ENCODE measurements around the gene HPS1. TPM values are rescaled to one million over a fixed set of nuclear protein-coding genes. Genes with fewer than 3 reads are reported as not detected.

HPS1 gene
- total and polyA plus RNA-seq, 2 experiments from 2014 or later: 21.4 to 51.2 TPM

DNA sequence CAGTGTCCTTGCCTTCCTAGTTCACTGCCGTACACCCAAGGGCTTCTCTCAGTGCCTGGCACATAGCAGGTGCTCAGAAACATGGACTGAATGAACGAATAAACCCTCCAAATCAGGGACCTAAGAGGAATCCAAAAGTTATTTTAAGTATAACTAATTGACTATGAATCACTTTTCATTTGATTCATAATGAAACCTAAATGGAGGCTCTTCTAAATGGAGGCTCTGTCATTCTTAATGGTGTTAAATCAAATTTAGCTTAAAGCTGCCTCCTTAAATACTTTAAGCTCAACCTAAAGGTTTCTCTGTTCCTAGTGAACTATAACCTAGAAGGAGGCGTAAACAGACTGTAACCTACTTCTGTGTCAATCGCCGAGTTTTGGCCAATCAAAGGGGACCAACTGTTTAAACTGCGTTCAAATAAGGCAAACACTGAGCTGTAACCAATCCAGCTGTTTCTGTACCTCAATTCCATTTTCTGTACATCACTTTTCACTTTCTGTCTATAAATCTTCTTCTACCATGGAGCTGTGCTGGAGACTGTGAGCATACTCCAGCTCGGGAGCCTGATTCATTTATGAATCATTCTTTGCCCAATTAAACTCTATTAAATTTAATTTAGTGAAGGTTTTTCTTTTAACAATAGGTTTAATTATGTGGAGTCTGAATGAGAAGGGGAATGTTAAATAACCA lies 42.8 kb downstream of the HPS1 start:
- ATAC-seq: no peak
- H3K4me3 ChIP-seq: no peak overlapping the region
- H3K4me1 ChIP-seq (ENCODE audit: insufficient read depth): no peaks in the 10 kb centered on the region
- Mint-ChIP-seq H3K9me3 (no peaks in the 10 kb centered on the region), H3K27me3 (ENCODE audit: insufficient read depth, low read depth, poor library complexity) (peaks cover 4% of the 10 kb centered on the region), H3K27ac (no peak overlapping the region), H3K4me1 (peaks cover 8% of the 10 kb centered on the region), H3K4me3 (no peak overlapping the region), H3K36me3 (ENCODE audit: low read depth) (no peaks in the 10 kb centered on the region; the same call in 2 of the 3 replicates)
- H4K20me1 ChIP-seq (replicated peaks; ENCODE audit: insufficient read depth): no peaks in the 10 kb centered on the region
- peaks cover 8% of the 10 kb centered on the region; the same call in 1 of the 2 replicates for H3K9me2 ChIP-seq (ENCODE audit: insufficient read depth)
- no peaks in the 10 kb centered on the region for H3F3A ChIP-seq (replicated peaks; ENCODE audit: low read depth)
- no peaks in the 10 kb centered on the region for H3K36me3 ChIP-seq (ENCODE audit: insufficient read depth)
- no peak for DNase-seq (ENCODE audit: low spot score)
- TF ChIP-seq, protein P1, sequence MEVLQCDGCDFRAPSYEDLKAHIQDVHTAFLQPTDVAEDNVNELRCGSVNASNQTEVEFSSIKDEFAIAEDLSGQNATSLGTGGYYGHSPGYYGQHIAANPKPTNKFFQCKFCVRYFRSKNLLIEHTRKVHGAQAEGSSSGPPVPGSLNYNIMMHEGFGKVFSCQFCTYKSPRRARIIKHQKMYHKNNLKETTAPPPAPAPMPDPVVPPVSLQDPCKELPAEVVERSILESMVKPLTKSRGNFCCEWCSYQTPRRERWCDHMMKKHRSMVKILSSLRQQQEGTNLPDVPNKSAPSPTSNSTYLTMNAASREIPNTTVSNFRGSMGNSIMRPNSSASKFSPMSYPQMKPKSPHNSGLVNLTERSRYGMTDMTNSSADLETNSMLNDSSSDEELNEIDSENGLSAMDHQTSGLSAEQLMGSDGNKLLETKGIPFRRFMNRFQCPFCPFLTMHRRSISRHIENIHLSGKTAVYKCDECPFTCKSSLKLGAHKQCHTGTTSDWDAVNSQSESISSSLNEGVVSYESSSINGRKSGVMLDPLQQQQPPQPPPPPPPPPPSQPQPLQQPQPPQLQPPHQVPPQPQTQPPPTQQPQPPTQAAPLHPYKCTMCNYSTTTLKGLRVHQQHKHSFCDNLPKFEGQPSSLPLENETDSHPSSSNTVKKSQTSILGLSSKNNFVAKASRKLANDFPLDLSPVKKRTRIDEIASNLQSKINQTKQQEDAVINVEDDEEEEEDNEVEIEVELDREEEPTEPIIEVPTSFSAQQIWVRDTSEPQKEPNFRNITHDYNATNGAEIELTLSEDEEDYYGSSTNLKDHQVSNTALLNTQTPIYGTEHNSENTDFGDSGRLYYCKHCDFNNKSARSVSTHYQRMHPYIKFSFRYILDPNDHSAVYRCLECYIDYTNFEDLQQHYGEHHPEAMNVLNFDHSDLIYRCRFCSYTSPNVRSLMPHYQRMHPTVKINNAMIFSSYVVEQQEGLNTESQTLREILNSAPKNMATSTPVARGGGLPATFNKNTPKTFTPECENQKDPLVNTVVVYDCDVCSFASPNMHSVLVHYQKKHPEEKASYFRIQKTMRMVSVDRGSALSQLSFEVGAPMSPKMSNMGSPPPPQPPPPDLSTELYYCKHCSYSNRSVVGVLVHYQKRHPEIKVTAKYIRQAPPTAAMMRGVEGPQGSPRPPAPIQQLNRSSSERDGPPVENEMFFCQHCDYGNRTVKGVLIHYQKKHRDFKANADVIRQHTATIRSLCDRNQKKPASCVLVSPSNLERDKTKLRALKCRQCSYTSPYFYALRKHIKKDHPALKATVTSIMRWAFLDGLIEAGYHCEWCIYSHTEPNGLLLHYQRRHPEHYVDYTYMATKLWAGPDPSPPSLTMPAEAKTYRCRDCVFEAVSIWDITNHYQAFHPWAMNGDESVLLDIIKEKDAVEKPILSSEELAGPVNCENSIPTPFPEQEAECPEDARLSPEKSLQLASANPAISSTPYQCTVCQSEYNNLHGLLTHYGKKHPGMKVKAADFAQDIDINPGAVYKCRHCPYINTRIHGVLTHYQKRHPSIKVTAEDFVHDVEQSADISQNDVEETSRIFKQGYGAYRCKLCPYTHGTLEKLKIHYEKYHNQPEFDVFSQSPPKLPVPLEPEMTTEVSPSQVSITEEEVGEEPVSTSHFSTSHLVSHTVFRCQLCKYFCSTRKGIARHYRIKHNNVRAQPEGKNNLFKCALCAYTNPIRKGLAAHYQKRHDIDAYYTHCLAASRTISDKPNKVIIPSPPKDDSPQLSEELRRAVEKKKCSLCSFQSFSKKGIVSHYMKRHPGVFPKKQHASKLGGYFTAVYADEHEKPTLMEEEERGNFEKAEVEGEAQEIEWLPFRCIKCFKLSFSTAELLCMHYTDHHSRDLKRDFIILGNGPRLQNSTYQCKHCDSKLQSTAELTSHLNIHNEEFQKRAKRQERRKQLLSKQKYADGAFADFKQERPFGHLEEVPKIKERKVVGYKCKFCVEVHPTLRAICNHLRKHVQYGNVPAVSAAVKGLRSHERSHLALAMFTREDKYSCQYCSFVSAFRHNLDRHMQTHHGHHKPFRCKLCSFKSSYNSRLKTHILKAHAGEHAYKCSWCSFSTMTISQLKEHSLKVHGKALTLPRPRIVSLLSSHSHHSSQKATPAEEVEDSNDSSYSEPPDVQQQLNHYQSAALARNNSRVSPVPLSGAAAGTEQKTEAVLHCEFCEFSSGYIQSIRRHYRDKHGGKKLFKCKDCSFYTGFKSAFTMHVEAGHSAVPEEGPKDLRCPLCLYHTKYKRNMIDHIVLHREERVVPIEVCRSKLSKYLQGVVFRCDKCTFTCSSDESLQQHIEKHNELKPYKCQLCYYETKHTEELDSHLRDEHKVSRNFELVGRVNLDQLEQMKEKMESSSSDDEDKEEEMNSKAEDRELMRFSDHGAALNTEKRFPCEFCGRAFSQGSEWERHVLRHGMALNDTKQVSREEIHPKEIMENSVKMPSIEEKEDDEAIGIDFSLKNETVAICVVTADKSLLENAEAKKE (CRISPR knock-in tag; IDR thresholded peaks at IDR 0.05): no peak
- no peak for TF ChIP-seq EZH2 (IDR thresholded peaks at IDR 0.05; ENCODE audit: low read depth, unreplicated experiment)
- TF ChIP-seq, protein P2, sequence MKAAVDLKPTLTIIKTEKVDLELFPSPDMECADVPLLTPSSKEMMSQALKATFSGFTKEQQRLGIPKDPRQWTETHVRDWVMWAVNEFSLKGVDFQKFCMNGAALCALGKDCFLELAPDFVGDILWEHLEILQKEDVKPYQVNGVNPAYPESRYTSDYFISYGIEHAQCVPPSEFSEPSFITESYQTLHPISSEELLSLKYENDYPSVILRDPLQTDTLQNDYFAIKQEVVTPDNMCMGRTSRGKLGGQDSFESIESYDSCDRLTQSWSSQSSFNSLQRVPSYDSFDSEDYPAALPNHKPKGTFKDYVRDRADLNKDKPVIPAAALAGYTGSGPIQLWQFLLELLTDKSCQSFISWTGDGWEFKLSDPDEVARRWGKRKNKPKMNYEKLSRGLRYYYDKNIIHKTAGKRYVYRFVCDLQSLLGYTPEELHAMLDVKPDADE (IDR thresholded peaks at IDR 0.05): no peak
- no peak for TF ChIP-seq POLR2AphosphoS5 (IDR thresholded peaks at IDR 0.05; ENCODE audit: low read depth)
- TF ChIP-seq, protein P3, sequence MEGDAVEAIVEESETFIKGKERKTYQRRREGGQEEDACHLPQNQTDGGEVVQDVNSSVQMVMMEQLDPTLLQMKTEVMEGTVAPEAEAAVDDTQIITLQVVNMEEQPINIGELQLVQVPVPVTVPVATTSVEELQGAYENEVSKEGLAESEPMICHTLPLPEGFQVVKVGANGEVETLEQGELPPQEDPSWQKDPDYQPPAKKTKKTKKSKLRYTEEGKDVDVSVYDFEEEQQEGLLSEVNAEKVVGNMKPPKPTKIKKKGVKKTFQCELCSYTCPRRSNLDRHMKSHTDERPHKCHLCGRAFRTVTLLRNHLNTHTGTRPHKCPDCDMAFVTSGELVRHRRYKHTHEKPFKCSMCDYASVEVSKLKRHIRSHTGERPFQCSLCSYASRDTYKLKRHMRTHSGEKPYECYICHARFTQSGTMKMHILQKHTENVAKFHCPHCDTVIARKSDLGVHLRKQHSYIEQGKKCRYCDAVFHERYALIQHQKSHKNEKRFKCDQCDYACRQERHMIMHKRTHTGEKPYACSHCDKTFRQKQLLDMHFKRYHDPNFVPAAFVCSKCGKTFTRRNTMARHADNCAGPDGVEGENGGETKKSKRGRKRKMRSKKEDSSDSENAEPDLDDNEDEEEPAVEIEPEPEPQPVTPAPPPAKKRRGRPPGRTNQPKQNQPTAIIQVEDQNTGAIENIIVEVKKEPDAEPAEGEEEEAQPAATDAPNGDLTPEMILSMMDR (conservative IDR thresholded peaks at IDR 0.05; ENCODE audit: low read depth in 2 of 2): no peak
- TF ChIP-seq ZNF331 (CRISPR knock-in tag; IDR thresholded peaks at IDR 0.05; ENCODE audit: low read depth): no peak
- no peak for TF ChIP-seq CREB1 (CRISPR knock-in tag; IDR thresholded peaks at IDR 0.05; ENCODE audit: low read depth)
- no peak for TF ChIP-seq EZH2phosphoT487 (IDR thresholded peaks at IDR 0.05; ENCODE audit: unreplicated experiment)
- TF ChIP-seq NANOG (IDR thresholded peaks at IDR 0.05; ENCODE audit: borderline replicate concordance): no peak
- TF ChIP-seq, protein P4, sequence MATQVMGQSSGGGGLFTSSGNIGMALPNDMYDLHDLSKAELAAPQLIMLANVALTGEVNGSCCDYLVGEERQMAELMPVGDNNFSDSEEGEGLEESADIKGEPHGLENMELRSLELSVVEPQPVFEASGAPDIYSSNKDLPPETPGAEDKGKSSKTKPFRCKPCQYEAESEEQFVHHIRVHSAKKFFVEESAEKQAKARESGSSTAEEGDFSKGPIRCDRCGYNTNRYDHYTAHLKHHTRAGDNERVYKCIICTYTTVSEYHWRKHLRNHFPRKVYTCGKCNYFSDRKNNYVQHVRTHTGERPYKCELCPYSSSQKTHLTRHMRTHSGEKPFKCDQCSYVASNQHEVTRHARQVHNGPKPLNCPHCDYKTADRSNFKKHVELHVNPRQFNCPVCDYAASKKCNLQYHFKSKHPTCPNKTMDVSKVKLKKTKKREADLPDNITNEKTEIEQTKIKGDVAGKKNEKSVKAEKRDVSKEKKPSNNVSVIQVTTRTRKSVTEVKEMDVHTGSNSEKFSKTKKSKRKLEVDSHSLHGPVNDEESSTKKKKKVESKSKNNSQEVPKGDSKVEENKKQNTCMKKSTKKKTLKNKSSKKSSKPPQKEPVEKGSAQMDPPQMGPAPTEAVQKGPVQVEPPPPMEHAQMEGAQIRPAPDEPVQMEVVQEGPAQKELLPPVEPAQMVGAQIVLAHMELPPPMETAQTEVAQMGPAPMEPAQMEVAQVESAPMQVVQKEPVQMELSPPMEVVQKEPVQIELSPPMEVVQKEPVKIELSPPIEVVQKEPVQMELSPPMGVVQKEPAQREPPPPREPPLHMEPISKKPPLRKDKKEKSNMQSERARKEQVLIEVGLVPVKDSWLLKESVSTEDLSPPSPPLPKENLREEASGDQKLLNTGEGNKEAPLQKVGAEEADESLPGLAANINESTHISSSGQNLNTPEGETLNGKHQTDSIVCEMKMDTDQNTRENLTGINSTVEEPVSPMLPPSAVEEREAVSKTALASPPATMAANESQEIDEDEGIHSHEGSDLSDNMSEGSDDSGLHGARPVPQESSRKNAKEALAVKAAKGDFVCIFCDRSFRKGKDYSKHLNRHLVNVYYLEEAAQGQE (IDR thresholded peaks at IDR 0.05; ENCODE audit: unreplicated experiment): no peak
- no peak for TF ChIP-seq STAT1 (IDR thresholded peaks at IDR 0.05; ENCODE audit: unreplicated experiment)
- TF ChIP-seq ZNF114 (CRISPR knock-in tag; IDR thresholded peaks at IDR 0.05): no peak
- no peak for TF ChIP-seq JUNB (IDR thresholded peaks at IDR 0.05; ENCODE audit: unreplicated experiment)
- no peak overlapping the region for H3K4me2 ChIP-seq
- no peaks in the 10 kb centered on the region for H3K79me2 ChIP-seq (replicated peaks; ENCODE audit: insufficient read depth)
- no peak overlapping the region for H3K27ac ChIP-seq (ENCODE audit: low read depth)
- no peaks in the 10 kb centered on the region for H3K27me3 ChIP-seq (ENCODE audit: insufficient read depth)
- H2AFZ ChIP-seq: no peak overlapping the region
